ENCODE results near the gene GREB1.

GREB1 gene

DNA sequence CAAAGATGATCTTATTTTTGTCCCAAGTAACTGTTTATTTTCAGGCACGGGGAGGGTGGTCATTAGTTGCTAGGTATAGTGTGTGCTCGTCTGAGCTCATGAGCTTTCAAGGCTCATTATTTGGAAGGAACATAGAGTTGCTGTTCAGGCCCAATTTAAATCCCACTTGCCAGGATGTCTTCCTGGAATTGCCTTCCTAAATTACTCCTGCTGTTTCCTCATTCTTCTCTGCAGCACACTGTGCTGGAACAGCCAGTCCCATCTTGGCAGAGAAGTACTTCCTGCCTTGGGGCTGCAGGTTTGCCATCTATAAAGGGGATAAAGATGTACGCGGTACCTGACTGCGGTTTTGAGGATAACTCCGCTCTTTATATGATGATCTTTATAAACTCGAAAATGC, 37.3 kb downstream of the GREB1 start:
- Mint-ChIP-seq H3K27ac (no peak overlapping the region), H3K27me3 (ENCODE audit: low read depth) (no peaks in the 10 kb centered on the region), H3K36me3 (ENCODE audit: low read depth) (no peaks in the 10 kb centered on the region), H3K4me3 (no peak overlapping the region), H3K9me3 (no peaks in the 10 kb centered on the region), H3K4me1 (ENCODE audit: low read depth) (no peaks in the 10 kb centered on the region)

DNA sequence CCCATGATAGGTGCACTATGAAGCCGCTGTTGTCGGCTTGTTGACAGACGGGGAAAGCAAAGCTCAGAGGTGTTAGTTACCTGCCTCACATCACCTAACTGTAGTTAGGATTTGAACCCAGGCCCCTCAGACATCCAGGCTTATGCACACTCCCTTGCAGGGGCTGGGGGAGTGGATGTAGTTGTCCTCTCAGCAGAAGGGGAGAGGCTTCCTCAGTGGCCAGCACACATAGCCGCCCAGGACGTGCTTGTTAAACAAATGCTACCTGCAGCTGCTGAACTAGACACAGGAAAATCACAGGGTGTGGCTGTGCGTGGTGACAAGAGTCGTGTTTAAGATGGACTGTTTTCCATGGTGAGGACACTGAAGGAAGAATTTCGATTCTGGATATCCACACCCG, 39.2 kb downstream of the GREB1 start:
- Mint-ChIP-seq H3K36me3 (ENCODE audit: low read depth) (no peaks in the 10 kb centered on the region), H3K9me3 (no peaks in the 10 kb centered on the region), H3K4me3 (no peak overlapping the region), H3K27me3 (ENCODE audit: low read depth) (no peaks in the 10 kb centered on the region), H3K27ac (no peak overlapping the region), H3K4me1 (ENCODE audit: low read depth) (no peaks in the 10 kb centered on the region)

DNA sequence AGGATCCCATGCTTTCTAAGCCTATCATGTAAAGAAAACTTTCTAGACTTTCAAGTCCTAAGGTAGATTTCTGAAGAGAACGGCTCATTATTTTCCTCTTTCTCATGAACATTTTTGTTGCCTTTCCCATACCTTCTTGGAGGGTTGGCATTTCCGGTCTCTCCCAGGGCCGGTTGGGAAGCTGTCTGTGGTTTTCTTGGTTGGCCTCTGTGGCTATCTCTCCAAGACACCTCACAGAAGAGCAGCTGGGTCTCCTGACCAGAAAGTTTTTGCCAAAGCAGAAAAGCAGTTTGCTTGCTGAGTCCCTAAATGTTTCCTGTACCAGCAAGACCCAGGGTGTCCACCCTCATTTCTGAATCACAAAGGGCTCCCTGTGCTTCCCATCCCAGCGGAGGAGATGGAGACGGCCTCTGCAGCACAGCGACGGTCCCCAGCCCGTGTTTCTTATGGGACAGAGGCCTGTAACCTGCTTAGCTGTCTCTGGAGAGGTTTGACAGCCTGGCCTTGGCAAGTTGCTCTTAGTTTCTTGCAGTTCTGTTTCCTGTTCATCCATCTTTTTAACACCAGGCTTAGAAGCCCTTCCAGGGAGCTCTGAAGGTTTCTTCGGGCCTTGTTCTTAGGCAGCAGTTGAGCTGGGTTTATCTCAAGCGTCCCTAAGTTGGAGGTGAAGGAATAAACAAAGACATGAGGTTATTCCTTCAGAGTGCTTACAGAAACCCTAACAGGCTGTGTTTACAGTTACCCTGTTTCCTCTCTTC, 39.8 kb downstream of the GREB1 start:
- Mint-ChIP-seq H3K27me3 (ENCODE audit: low read depth) (no peaks in the 10 kb centered on the region), H3K27ac (no peak overlapping the region), H3K36me3 (ENCODE audit: low read depth) (no peaks in the 10 kb centered on the region), H3K4me3 (no peak overlapping the region), H3K9me3 (no peaks in the 10 kb centered on the region), H3K4me1 (ENCODE audit: low read depth) (no peaks in the 10 kb centered on the region)

DNA sequence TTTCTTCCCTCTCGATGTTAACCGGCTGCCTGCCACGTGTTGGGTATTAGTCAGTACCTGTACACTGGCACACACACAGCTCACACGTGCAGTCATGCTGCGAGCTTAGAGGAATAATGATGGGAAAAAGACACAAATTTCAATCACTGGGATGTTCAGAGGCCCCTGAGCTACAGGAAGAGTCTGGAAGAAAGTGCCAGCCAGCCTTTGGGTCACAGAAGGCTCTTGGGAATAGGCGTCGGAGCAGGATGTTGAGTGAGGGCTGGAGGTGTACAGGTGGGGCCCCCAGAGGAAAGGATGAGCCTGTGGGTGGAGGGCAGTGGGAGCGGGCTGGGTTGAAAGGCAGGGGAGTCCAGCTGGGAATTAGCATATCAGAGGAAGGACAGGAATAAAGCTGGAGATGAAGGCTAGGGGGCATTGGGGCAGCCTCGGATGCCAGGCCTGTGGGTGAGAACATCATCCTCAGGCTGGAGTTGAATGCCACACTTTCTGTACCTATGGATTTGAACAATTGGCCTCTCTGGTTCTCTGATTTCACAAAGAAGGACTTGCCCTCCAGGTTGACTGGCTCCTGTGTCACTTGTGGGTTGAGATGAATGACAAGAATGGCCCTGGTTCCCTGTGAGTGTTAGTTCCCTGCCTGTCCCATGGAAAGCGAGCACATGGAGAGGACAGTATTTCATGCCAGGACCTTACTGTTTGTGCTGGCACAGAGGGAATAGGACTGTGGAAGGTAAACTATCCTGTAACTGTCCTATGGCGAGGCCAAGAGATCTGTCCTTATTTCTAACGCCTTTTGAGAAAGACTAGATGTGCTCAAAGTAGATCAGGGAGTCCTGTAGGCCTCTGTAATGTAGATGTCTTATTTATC, 40.6 kb downstream of the GREB1 start:
- H3K27ac Mint-ChIP-seq = no peak overlapping the region
- no peaks in the 10 kb centered on the region for H3K4me1 Mint-ChIP-seq (ENCODE audit: low read depth)
- H3K4me3 Mint-ChIP-seq = no peak overlapping the region
- H3K27me3 Mint-ChIP-seq (ENCODE audit: low read depth) = no peaks in the 10 kb centered on the region
- no peaks in the 10 kb centered on the region for H3K36me3 Mint-ChIP-seq (ENCODE audit: low read depth)
- H3K9me3 Mint-ChIP-seq = no peaks in the 10 kb centered on the region

DNA sequence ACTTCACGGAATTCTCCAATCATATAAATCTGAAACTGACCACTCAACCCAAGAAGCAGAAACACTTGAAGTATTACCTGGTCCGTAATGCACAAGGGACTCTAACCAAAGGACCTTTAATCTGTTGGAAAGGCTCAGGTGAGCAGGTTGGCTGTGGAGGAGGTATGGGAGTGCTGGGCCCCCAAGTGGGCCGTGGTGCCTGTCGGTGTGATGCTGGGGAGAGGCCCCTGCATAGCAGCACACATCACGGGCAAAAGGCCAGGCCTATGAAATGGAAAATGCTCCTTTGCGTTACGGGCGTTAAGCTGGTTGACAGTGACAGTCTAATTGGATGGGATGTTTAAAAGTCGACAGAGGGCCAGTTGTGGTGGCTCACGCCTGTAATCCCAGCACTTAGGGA, 42.6 kb downstream of the GREB1 start:
- no peak overlapping the region for H3K4me3 Mint-ChIP-seq
- no peaks in the 10 kb centered on the region for H3K9me3 Mint-ChIP-seq
- H3K27me3 Mint-ChIP-seq (ENCODE audit: low read depth) = no peaks in the 10 kb centered on the region
- H3K4me1 Mint-ChIP-seq (ENCODE audit: low read depth) = no peaks in the 10 kb centered on the region
- no peak overlapping the region for H3K27ac Mint-ChIP-seq
- H3K36me3 Mint-ChIP-seq (ENCODE audit: low read depth) = no peaks in the 10 kb centered on the region

DNA sequence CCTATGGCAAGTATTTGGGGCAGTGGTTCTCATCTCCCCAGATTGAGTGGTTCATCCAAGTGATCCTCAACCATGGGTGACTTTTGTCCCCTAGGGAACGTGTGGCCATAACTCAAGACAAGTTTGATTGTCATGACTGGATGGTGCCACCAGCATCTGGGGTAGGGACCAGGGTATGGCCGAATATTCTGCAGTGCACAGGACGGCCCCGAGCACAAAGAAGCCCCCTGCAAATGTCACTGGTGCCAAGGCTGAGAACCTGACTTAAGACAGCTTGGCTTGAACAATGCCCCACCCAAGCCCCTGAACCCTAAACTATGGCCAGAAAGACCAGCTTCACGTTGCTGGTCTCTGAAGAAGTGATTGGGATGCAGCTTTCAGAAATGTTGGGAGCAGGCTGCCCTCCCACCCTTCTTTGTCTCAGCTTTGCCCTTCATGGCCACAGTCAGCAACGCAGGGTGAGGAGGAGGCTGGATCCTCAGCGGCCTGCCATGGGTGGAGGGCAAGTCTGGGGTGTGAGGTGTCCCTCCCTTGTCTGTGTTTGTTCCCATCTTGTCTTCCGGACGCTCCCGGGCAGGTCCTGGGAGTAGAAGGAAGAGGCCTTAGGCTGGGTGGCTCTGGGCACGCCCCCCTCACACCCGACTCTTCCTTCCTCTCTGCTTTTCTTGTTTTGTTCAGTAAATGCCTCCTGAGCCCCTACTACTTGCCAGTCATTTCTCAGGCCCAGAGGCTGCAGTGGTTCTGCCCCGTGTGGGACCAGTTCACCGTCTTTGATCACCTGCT, 43.4 kb downstream of the GREB1 start:
- no peak overlapping the region for H3K27ac Mint-ChIP-seq
- no peaks in the 10 kb centered on the region for H3K9me3 Mint-ChIP-seq
- no peak overlapping the region for H3K4me3 Mint-ChIP-seq
- no peaks in the 10 kb centered on the region for H3K36me3 Mint-ChIP-seq (ENCODE audit: low read depth)
- no peaks in the 10 kb centered on the region for H3K27me3 Mint-ChIP-seq (ENCODE audit: low read depth)
- no peaks in the 10 kb centered on the region for H3K4me1 Mint-ChIP-seq (ENCODE audit: low read depth)

DNA sequence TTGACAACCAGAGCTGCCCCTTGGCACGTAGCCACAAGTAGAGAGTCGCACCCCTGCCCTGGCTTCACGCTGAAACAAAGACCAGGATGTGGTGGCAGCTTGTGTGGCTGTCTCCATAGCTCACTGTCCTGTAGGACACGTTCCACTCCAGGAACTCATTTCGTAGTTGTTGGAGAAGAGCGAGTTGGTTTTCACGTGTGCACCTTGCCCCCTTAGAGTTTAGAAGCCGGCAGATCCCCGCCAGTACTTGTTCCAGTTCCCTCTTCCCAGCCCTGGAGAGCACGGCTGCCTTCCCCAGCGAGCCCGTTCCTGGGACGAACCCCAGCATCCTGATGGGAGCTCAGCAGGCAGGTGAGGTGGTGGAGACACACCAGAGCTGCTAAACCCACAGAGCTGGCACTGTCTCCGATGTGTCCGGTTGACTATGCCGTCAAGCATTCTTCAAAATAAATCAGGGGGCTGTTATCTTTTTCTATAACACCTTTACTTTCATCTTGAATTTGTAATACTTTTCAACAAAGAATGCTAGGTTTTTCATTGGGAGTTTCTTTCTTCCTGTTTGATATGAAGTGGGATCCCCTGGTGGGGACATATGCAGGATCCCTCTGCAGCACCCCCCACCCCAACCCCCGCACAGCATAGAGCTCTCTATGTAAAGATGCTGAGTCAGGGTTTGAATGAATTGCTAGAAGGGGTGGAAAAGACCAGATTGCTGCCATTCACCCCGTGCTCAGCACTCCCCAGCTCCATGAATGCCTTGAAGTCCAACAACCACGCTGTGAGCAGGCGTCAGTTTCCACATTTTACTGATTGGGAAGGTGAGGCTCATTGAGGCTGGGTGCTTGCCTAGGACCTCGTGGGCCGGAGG, 44.5 kb downstream of the GREB1 start:
- no peak overlapping the region for H3K4me3 Mint-ChIP-seq
- H3K36me3 Mint-ChIP-seq (ENCODE audit: low read depth) = no peaks in the 10 kb centered on the region
- no peaks in the 10 kb centered on the region for H3K27me3 Mint-ChIP-seq (ENCODE audit: low read depth)
- H3K27ac Mint-ChIP-seq = no peak overlapping the region
- no peaks in the 10 kb centered on the region for H3K4me1 Mint-ChIP-seq (ENCODE audit: low read depth)
- no peaks in the 10 kb centered on the region for H3K9me3 Mint-ChIP-seq

DNA sequence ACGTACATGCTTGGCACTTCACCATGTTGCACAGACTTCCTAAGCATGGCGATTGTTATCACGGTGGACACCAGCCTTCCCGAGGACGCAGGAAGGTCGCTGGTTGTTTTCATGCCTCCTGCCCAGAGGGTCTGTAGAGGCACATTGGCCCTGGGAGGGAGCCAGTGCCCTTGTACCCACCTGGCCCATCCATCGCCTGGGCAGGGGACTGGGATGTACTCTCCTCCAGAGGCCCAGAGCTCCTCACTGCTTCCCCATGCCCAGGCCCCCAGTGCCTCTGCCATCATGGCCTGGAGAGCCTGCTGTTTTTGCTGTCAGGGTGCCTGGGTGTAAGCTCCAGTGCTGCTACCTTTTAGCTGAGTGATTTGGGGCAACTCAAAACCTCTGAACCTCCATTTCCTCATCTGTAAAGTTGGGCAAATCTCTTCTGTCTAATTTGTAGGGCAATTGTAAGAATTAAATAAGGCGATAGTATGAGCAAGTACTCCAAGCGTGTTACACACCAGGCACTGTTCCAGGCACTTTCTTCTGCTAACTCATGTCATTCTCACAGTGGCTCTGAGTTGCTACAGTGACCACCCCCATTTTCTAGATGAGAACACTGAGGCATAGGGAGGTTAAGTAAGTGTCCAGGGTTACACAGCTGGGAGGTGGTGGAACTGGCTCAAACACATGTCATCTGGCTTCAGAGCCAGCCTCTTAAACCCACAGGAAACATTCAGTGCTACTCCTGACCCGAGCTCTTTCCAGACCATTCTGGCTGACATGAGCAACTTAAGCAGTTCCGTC, 45.3 kb downstream of the GREB1 start:
- H3K27me3 Mint-ChIP-seq (ENCODE audit: low read depth) = no peaks in the 10 kb centered on the region
- H3K4me3 Mint-ChIP-seq = no peak overlapping the region
- no peaks in the 10 kb centered on the region for H3K9me3 Mint-ChIP-seq
- no peaks in the 10 kb centered on the region for H3K36me3 Mint-ChIP-seq (ENCODE audit: low read depth)
- H3K4me1 Mint-ChIP-seq (ENCODE audit: low read depth) = peaks cover 2% of the 10 kb centered on the region
- H3K27ac Mint-ChIP-seq = no peak overlapping the region

DNA sequence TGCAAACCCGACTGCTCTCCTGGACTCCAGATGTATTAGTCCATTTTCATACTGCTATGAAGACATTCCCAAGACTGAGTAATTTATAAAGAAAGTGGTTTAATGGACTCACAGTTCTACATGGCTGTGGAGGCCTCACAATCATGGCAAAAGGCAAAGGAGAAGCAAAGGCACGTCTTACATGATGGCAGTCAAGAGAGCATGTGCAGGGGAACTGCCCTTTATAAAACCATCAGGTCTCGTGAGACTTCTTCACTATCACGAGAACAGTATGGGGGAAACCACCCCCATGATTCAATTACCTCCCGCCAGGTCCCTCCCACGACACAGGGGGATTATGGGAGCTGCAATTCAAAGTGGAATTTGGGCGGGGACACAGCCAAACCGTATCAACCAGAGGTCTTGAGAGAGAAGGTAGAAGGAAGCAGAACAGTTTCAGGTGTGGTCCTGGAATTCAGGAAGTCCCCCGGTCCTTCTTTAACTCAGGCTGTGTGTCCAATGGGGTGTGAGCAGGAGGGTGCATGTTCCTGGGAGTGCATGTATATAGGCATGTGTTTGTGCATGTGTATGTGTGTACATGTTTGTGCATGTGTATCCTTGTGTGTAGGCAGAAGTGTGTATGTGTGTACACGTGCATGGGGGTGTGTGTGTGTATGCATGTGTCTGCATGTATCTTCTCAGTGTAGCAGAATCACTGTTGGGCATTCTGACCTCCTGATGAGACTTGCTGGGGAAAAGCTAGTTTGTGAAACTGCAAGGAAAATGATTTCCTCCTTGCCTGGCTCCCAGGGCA, 46.2 kb downstream of the GREB1 start:
- Mint-ChIP-seq H3K27me3 (ENCODE audit: low read depth) (no peaks in the 10 kb centered on the region), H3K36me3 (ENCODE audit: low read depth) (no peaks in the 10 kb centered on the region), H3K4me1 (ENCODE audit: low read depth) (peaks cover 5% of the 10 kb centered on the region), H3K9me3 (no peaks in the 10 kb centered on the region), H3K4me3 (no peak overlapping the region), H3K27ac (no peak overlapping the region)

DNA sequence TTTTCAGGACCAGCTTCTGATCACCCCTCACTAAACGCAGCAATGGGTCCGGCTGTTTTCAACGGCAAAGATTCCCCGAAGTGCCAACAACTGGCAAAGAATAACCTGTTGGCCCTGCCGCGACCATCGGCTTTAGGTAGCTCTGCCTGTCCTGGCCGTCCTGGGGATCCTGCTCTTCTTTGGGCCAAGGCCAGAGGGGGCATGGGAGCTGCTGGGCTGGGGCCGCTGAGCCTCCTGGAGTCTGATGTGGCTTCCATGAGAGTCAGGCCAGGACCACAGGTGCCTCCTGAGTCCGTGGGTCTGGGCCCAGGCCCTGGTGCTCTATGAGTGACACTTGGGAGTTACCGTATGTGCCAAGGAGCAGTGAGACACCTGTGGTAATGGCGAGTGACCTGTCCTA, 46.9 kb downstream of the GREB1 start:
- Mint-ChIP-seq H3K9me3 (no peaks in the 10 kb centered on the region), H3K36me3 (ENCODE audit: low read depth) (no peaks in the 10 kb centered on the region), H3K4me1 (ENCODE audit: low read depth) (peaks cover 5% of the 10 kb centered on the region), H3K4me3 (no peak overlapping the region), H3K27me3 (ENCODE audit: low read depth) (no peaks in the 10 kb centered on the region), H3K27ac (no peak overlapping the region)

DNA sequence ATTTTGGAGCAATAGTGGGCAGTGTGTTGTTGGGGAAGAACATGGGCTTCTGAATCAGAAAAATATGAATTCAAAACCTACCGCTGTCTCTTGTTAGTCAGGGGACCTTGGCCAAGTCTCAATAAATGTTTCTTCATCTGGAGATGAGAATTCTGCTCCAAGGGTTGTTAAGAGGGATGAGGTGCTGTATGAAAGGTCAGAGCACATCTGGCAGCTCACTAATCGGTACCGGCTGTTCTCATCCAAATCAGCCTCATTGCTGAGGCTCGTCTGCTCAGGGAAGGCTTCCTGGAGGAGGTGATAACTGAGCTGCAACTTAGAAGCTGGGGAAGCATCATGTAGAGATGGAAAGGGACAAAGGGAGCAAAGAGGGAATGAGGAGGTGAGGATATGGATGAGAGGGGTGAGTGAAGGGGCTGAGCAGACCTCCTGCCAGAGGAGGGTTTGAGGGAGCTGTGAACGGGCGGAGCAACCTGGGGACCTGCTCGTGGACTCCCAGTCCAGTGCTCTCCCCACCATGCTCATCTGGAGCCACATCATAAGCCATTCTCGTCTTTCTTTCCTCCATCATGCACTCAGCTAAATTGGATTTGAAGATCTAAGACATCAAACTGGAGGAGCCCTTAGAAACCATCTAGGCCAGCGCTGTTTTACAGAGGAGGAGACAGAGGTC, 47.4 kb downstream of the GREB1 start:
- H3K4me3 Mint-ChIP-seq = no peak overlapping the region
- no peaks in the 10 kb centered on the region for H3K27me3 Mint-ChIP-seq (ENCODE audit: low read depth)
- H3K9me3 Mint-ChIP-seq = no peaks in the 10 kb centered on the region
- peaks cover 5% of the 10 kb centered on the region for H3K4me1 Mint-ChIP-seq (ENCODE audit: low read depth)
- H3K36me3 Mint-ChIP-seq (ENCODE audit: low read depth) = no peaks in the 10 kb centered on the region
- H3K27ac Mint-ChIP-seq = no peak overlapping the region

DNA sequence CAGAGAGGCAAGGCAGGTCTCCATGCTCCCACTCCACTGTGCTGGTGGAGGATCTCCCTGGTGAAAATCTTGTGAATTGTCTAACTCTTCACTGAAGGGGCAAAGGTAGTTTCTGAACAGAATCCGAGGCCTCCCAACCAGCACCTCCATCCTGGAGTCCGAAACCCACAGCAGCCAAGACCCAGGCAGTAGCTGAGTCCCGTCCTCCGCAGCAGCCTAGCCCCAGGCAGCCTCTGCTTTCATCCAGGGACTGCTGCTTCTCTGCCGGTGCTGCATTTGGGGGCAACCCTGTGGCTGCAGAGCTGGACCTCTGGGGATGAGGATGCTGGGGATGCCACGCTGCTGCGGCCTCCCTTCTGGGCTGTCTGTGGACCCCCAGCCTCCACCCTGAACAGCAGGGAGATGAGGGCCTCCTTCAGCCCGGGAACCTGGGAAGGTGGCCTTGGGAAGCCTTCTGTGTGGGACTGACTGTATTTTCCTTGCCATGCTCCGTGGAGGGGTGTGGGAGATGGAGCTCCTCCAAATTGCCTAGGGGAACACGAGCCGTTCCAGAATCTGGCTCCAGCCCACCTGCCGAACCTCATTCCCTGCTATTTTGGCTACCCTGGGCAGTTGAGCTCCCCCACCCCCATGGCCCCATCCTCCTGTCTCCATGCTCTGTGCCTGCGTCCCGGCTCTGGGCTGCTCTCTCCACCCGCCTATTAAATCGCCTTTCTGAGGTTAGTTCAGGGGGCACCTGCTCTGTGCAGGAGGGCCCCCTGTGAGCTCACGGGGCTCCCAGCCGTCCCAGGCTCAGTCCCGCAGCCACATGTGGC, 48.2 kb downstream of the GREB1 start:
- H3K4me3 Mint-ChIP-seq = no peak overlapping the region
- no peaks in the 10 kb centered on the region for H3K9me3 Mint-ChIP-seq
- no peaks in the 10 kb centered on the region for H3K36me3 Mint-ChIP-seq (ENCODE audit: low read depth)
- no peaks in the 10 kb centered on the region for H3K27me3 Mint-ChIP-seq (ENCODE audit: low read depth)
- no peak overlapping the region for H3K27ac Mint-ChIP-seq
- peaks cover 5% of the 10 kb centered on the region for H3K4me1 Mint-ChIP-seq (ENCODE audit: low read depth)
